CD4-positive, alpha-beta T cell treated with Interleukin-1 beta for 1 hour (primary cell): ENCODE results near the gene RANBP17.

ENCODE experiments used
- DNase-seq, 2 donors: peaks; one replicate each; pipeline ENCODE4 v3.0.0-alpha.2; 2020 to 2022

RANBP17 gene

GRCh38 chr5:171306781-171307591 is 445.2 kb downstream of the RANBP17 start:
- DNase-seq, result no peak

GRCh38 chr5:171307789-171308452 is 446.1 kb downstream of the RANBP17 start:
- DNase-seq, result no peak

GRCh38 chr5:171308453-171309275 is 446.8 kb downstream of the RANBP17 start, which contains the start of gene TLX3:
TSS of gene TLX3 (plus strand) at chr5:171309248. CDS start at chr5:171309366, 118 bp downstream.
- DNase-seq, result no peak

- no peak for DNase-seq
Measured at GRCh38 chr5:171309276-171310211, 447.7 kb downstream of the RANBP17 start.

GRCh38 chr5:171310212-171310818 is 448.5 kb downstream of the RANBP17 start:
- no peak for DNase-seq

- no peak for DNase-seq
Measured at GRCh38 chr5:171310819-171311321, 449.1 kb downstream of the RANBP17 start.

GRCh38 chr5:171311322-171312077 is 449.7 kb downstream of the RANBP17 start:
- no peak for DNase-seq

- DNase-seq, result no peak
Measured at GRCh38 chr5:171312129-171312974, 450.5 kb downstream of the RANBP17 start.

- no peak for DNase-seq
Measured at GRCh38 chr5:171313481-171314206, 451.8 kb downstream of the RANBP17 start.

GRCh38 chr5:171314728-171315385 is 453.0 kb downstream of the RANBP17 start:
- no peak for DNase-seq

GRCh38 chr5:171315386-171315891 is 453.6 kb downstream of the RANBP17 start:
- no peak for DNase-seq

GRCh38 chr5:171315925-171316257 is 454.1 kb downstream of the RANBP17 start:
- no peak for DNase-seq

GRCh38 chr5:171316258-171317121 is 454.7 kb downstream of the RANBP17 start:
- DNase-seq, result no peak

GRCh38 chr5:171317230-171317629 is 455.4 kb downstream of the RANBP17 start:
- no peak for DNase-seq

- no peak for DNase-seq
Measured at GRCh38 chr5:171318026-171318425, 456.2 kb downstream of the RANBP17 start.

- no peak for DNase-seq
Measured at GRCh38 chr5:171321447-171321846, 459.6 kb downstream of the RANBP17 start.

- DNase-seq, result no peak
Measured at GRCh38 chr5:171322527-171322926, 460.7 kb downstream of the RANBP17 start.
